MM.1S (cell line): Measurements from ENCODE around the gene AGR3.

ENCODE experiments used
- EZH2 ChIP-seq: fragments of 300-600 bp; sonication (generic); optimal IDR thresholded peaks from 2 replicates; pipeline ENCODE3; 2017; ENCODE audit warnings: low read depth, mild to moderate bottlenecking, antibody characterized with exemption, low read length, mixed read lengths
- TF ChIP-seq, protein P1 (sequence below): fragments of 300-600 bp; sonication (generic); IDR thresholded peaks from 2 replicates; pipeline ENCODE4 v1.5.1; 2016; ENCODE audit warnings: antibody characterized with exemption, low read length, mixed read lengths

DNA sequence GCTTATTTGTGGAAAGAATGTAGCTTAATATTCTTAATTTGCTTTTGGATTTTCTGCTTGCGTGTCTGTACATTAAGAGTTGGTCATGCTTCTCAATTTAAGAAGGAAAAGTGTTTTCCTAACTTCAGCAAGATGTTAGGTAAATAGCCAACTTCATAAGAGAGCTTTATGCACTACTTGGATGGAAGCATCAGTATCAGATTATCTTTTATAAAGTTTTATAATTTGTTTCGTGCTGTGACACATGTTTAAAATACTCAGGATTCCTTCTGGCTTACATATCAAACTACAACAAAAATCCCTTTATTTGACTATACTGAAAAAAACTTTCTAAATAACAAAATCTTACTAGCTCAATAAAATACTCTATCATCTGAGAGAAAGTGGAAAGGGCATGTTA lies 42.1 kb downstream of the AGR3 start:
- no peak for TF ChIP-seq EZH2
- TF ChIP-seq, protein P1, sequence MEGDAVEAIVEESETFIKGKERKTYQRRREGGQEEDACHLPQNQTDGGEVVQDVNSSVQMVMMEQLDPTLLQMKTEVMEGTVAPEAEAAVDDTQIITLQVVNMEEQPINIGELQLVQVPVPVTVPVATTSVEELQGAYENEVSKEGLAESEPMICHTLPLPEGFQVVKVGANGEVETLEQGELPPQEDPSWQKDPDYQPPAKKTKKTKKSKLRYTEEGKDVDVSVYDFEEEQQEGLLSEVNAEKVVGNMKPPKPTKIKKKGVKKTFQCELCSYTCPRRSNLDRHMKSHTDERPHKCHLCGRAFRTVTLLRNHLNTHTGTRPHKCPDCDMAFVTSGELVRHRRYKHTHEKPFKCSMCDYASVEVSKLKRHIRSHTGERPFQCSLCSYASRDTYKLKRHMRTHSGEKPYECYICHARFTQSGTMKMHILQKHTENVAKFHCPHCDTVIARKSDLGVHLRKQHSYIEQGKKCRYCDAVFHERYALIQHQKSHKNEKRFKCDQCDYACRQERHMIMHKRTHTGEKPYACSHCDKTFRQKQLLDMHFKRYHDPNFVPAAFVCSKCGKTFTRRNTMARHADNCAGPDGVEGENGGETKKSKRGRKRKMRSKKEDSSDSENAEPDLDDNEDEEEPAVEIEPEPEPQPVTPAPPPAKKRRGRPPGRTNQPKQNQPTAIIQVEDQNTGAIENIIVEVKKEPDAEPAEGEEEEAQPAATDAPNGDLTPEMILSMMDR: no peak
